Measurements from ENCODE around the gene IPO7. TPM values are rescaled to one million over a fixed set of nuclear protein-coding genes. Genes with fewer than 3 reads are reported as not detected.

Gene IPO7
- total RNA-seq, 4 donors from 2014 or later: 79.1 to 188 (median 140) TPM

DNA sequence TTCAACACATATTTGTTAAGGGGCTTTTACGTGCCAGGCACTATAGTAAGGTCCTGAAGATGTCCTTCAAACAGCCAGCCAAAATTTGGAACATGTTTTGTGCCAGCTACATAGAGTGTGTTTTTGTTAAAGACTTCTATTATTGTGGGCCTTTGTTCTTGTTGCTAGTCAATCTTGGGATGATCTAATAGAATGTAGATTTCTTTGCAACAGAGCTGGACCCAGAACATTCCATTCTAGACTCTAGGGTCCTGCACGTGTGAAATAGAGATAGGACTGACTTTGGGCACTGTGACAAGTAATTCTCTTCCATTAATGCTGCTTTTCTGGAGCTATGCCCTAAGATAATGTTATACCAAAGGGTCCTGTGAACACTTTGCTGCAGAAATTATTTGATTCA, 16.9 kb upstream of the IPO7 start:
- H3K36me3 ChIP-seq: no peaks in the 10 kb centered on the region
- H3K27ac ChIP-seq: no peak overlapping the region
- H3K4me3 ChIP-seq: no peak overlapping the region
- DNase-seq: no peak
- no peaks in the 10 kb centered on the region for H3K4me1 ChIP-seq
- H3K9me3 ChIP-seq: no peaks in the 10 kb centered on the region
- H3K27me3 ChIP-seq: no peaks in the 10 kb centered on the region
- intact Hi-C loops (cut with DNase I; ENCODE audit: low total_unique reads): no loop called here
- no peak for TF ChIP-seq POLR2A (IDR thresholded peaks at IDR 0.05)
- TF ChIP-seq, protein P1, sequence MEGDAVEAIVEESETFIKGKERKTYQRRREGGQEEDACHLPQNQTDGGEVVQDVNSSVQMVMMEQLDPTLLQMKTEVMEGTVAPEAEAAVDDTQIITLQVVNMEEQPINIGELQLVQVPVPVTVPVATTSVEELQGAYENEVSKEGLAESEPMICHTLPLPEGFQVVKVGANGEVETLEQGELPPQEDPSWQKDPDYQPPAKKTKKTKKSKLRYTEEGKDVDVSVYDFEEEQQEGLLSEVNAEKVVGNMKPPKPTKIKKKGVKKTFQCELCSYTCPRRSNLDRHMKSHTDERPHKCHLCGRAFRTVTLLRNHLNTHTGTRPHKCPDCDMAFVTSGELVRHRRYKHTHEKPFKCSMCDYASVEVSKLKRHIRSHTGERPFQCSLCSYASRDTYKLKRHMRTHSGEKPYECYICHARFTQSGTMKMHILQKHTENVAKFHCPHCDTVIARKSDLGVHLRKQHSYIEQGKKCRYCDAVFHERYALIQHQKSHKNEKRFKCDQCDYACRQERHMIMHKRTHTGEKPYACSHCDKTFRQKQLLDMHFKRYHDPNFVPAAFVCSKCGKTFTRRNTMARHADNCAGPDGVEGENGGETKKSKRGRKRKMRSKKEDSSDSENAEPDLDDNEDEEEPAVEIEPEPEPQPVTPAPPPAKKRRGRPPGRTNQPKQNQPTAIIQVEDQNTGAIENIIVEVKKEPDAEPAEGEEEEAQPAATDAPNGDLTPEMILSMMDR (IDR thresholded peaks at IDR 0.05): no peak

DNA sequence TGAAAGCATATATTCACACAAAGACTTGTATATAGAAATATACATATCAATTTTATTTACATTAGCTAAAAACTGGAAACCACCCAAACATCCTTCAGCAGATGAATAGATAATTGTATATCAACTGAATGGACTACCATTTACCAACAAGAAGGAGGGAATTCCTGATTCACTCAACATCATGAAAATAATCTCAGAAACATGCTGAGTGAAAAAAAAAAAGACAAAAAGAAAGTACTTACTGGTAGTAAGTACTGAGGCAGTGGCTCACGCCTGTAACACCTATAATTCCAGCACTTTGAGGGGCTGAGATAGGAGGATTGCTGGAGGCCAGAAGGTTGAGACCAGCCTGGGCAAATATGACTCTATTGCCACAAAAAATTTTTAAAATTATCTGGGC, 7.4 kb upstream of the IPO7 start:
- TF ChIP-seq, protein P1 (IDR thresholded peaks at IDR 0.05): no peak
- TF ChIP-seq POLR2A (IDR thresholded peaks at IDR 0.05): no peak

DNA sequence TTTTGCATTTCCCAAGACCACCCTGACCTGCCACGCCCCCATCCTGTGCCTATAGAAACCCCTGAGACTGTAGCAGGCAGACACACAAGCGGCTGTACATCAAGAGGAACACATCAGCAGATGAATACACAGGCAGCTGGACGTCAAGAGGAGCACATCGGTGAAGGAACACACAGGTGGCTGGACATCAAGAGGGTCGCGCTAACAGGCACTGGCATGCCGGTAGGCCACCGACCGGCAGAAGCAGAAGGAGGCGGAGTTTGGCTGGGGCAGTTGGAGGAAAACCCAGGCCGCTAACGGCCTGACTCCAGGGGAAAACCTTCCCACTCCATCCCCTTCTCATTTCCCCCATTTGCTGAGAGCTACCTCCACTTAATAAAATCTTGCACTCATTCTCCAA, 5.4 kb upstream of the IPO7 start:
- no peak for DNase-seq
- intact Hi-C loops (cut with DNase I; ENCODE audit: low total_unique reads): no loop called here
- TF ChIP-seq POLR2A (IDR thresholded peaks at IDR 0.05): no peak
- TF ChIP-seq, protein P1 (IDR thresholded peaks at IDR 0.05): no peak
- Histone ChIP-seq H3K9me3 (no peaks in the 10 kb centered on the region), H3K27me3 (no peaks in the 10 kb centered on the region), H3K4me3 (no peak overlapping the region), H3K27ac (no peak overlapping the region), H3K4me1 (no peaks in the 10 kb centered on the region), H3K36me3 (no peaks in the 10 kb centered on the region)

More for the DNA sequence above, 7.4 kb upstream of the IPO7 start:
- intact Hi-C loops (cut with DNase I; ENCODE audit: low total_unique reads): no loop called here
- H3K4me1 ChIP-seq: no peaks in the 10 kb centered on the region
- DNase-seq: no peak
- no peak overlapping the region for H3K4me3 ChIP-seq
- H3K27me3 ChIP-seq: no peaks in the 10 kb centered on the region
- H3K36me3 ChIP-seq: no peaks in the 10 kb centered on the region
- no peak overlapping the region for H3K27ac ChIP-seq
- H3K9me3 ChIP-seq: no peaks in the 10 kb centered on the region

DNA sequence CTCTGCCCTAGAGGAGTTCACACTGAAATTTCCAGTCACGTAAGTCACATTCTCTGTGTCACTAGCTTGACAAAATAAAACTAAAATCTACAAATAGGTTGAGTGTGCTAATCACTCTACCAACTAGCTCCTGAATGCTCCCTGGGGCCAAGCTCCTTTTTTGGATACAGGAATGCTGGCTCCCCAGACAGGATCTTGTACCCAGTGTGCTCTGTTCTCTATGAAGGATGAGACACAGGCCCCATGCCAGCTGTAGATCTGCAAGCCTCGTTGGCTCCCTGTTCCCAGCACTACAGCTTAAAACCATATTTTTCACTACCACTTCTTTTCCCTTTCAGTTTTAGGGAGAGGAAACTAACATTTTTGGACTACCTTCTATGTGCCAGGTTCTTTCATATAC, 3.7 kb upstream of the IPO7 start:
- Histone ChIP-seq H3K4me3 (no peak overlapping the region), H3K27me3 (no peaks in the 10 kb centered on the region), H3K27ac (no peak overlapping the region), H3K4me1 (no peaks in the 10 kb centered on the region), H3K36me3 (no peaks in the 10 kb centered on the region), H3K9me3 (no peaks in the 10 kb centered on the region)
- intact Hi-C loops (cut with DNase I; ENCODE audit: low total_unique reads): no loop called here
- DNase-seq: no peak
- TF ChIP-seq, protein P1 (IDR thresholded peaks at IDR 0.05): no peak
- TF ChIP-seq POLR2A (IDR thresholded peaks at IDR 0.05): no peak

DNA sequence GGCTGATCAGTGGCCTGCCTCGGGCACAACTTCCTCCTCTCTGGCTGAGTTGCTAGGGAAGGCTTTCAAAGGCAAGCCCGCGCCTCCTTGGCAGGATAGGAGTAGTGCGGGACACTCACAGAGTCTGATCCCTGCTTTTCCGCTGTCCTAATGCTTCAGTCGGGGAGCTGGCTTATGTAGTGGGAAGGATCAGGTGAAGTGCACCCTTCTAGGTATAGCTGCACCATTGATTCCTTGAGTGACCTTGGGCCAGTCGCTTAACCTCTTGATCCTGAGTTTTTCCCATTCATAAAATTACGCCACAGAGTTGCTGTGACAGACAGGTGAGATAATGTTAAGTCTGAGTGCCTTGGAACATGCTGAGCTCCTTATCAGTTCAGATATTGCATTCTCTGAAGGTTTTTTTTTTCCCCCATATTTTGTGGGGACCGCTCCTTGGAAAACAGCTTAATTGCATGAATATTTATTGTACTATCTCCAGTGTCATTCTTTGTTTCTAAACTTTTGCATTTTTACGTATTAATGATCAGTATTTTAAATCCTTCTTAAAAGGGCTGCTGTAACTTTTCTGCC, 961 bp downstream of the IPO7 start:
- TF ChIP-seq, protein P1 (IDR thresholded peaks at IDR 0.05): peak in 1 of 4 experiments; percentile 1
- TF ChIP-seq POLR2A (IDR thresholded peaks at IDR 0.05): no peak
- Histone ChIP-seq H3K9me3 (no peaks in the 10 kb centered on the region), H3K4me3 (peak overlapping the region; percentile 81 to 89), H3K27me3 (no peaks in the 10 kb centered on the region), H3K27ac (peak overlapping the region; percentile 73 to 90), H3K36me3 (no peaks in the 10 kb centered on the region), H3K4me1 (no peaks in the 10 kb centered on the region)
- DNase-seq: no peak
- intact Hi-C loops (cut with DNase I; ENCODE audit: low total_unique reads): no loop called here
